Inflammatory macrophage treated with lipopolysaccharide for 4 hours (primary cell): Measurements from ENCODE around the gene HSF4.
A peak's percentile ranks its signal among the peaks of the same experiment; 100 is the strongest.

ENCODE experiments used
- DNase-seq: peaks from one replicate; pipeline ENCODE4 v3.0.0-alpha.2; 2020

Gene HSF4

GRCh38 chr16:67150047-67150832 is 14.3 kb upstream of the HSF4 start:
- peak; percentile 30 for DNase-seq

GRCh38 chr16:67150833-67151396 is 13.6 kb upstream of the HSF4 start, which contains the start of gene B3GNT9:
Gene B3GNT9, minus strand, starts transcription at chr16:67150998. Its CDS starts 513 bp downstream, at chr16:67150485.
- no peak for DNase-seq

- no peak for DNase-seq
Measured at GRCh38 chr16:67151431-67152097, 13.0 kb upstream of the HSF4 start.

GRCh38 chr16:67154578-67155294 is 9.8 kb upstream of the HSF4 start:
- no peak for DNase-seq

- DNase-seq, result peak; percentile 70
Measured at GRCh38 chr16:67155295-67156142, 9.0 kb upstream of the HSF4 start.

- DNase-seq, result no peak
Measured at GRCh38 chr16:67156143-67156844, 8.3 kb upstream of the HSF4 start.

GRCh38 chr16:67157106-67157748 is 7.3 kb upstream of the HSF4 start:
- DNase-seq, result no peak

GRCh38 chr16:67157892-67158635 is 6.5 kb upstream of the HSF4 start:
- DNase-seq, result no peak

- DNase-seq, result peak; percentile 94
Measured at GRCh38 chr16:67158637-67159600, 5.6 kb upstream of the HSF4 start.

- no peak for DNase-seq
Measured at GRCh38 chr16:67161595-67162058, 2.9 kb upstream of the HSF4 start.

- peak; percentile 47 for DNase-seq
Measured at GRCh38 chr16:67162506-67163163, 1.9 kb upstream of the HSF4 start.

- DNase-seq, result peak; percentile 32
Measured at GRCh38 chr16:67163164-67163998, 1.2 kb upstream of the HSF4 start.

GRCh38 chr16:67163999-67164558 is 466 bp upstream of the HSF4 start:
- no peak for DNase-seq

GRCh38 chr16:67165121-67166078 is 855 bp downstream of the HSF4 start:
- peak; percentile 16 for DNase-seq

- DNase-seq, result no peak
Measured at GRCh38 chr16:67166110-67166547, 1.6 kb downstream of the HSF4 start.
